ENCODE measurements around the gene IGFL3.
A peak's percentile ranks its signal among the peaks of the same experiment; 100 is the strongest.

IGFL3 gene

DNA sequence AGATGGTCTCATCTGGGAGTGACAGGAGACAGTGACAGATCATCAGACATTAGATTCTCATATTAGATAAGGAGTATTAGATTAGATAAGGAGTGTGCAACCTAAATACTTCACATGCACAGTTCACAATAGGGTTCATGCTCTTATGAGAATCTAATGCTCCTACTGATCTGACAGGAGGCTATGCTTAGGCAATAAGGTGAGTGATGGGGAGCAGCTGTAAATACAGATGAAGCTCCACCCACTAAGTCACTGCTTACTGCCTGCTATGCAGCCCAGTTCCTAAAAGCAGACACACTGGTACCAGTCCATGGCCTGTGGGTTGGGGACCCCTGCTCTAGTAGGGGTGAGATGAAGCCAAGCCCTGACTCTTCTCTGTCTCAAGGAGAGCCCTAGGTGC lies 10.0 kb upstream of the IGFL3 start:
- TF ChIP-seq, protein P1, sequence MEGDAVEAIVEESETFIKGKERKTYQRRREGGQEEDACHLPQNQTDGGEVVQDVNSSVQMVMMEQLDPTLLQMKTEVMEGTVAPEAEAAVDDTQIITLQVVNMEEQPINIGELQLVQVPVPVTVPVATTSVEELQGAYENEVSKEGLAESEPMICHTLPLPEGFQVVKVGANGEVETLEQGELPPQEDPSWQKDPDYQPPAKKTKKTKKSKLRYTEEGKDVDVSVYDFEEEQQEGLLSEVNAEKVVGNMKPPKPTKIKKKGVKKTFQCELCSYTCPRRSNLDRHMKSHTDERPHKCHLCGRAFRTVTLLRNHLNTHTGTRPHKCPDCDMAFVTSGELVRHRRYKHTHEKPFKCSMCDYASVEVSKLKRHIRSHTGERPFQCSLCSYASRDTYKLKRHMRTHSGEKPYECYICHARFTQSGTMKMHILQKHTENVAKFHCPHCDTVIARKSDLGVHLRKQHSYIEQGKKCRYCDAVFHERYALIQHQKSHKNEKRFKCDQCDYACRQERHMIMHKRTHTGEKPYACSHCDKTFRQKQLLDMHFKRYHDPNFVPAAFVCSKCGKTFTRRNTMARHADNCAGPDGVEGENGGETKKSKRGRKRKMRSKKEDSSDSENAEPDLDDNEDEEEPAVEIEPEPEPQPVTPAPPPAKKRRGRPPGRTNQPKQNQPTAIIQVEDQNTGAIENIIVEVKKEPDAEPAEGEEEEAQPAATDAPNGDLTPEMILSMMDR (conservative IDR thresholded peaks at IDR 0.05; ENCODE audit: low read depth, low read length): no peak
- no peak overlapping the region for H3K4me3 ChIP-seq (ENCODE audit: low read depth, low read length)
- DNase-seq (ENCODE audit: low read depth): peak; percentile 25

DNA sequence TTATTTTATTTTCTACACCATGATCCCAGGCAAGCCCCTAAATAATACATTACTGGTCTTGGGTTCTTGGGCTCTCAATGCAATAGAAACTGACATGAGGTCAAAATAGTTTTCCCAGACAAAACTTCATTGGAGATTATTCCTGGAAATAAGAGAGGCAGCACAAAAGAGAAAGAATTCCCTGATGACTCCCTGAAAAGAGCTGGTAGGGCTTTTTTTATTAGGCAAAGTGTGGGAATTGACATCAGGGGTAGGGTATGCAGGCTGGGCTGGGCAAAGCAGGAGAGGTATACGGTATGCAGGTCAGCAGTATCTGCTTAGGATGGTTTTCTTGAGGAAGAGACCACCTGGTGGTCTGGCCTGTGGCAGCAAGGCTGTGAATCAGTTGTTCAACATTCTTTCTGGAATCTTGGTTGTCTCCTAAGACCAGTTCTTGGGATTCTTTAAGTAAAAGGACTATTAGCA lies 9.3 kb upstream of the IGFL3 start:
- H3K4me3 ChIP-seq (ENCODE audit: low read depth, low read length): no peak overlapping the region
- DNase-seq (ENCODE audit: low read depth): no peak
- TF ChIP-seq, protein P1 (conservative IDR thresholded peaks at IDR 0.05; ENCODE audit: low read depth, low read length): no peak

DNA sequence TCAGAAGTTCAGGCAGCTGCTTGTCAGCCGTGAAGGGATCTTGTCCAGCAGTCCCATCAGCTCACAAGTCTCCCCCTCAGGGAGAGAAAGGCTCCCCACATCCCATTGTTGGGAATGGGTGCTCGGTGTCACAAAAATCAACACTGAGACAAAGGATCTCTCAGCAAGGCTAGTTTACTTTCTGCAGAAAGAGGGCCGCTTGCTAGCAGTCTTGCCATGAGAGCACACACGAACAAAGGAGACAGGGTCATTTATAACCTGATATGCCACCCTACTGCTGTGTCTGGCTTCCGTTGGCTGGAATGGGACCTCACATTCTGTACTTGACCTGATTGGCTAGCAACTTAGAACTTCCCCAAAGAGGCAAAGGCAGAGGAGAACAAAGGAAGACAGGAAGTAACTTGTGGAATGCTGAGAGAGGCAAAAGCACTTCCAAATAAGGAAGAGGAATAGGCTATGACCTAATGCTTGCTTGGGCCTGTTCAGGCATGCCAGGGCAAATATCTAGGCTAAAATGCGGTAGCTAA lies 8.7 kb upstream of the IGFL3 start:
- DNase-seq (ENCODE audit: low read depth): peak; percentile 92
- TF ChIP-seq, protein P1 (conservative IDR thresholded peaks at IDR 0.05; ENCODE audit: low read depth, low read length): no peak
- H3K4me3 ChIP-seq (ENCODE audit: low read depth, low read length): no peak overlapping the region

DNA sequence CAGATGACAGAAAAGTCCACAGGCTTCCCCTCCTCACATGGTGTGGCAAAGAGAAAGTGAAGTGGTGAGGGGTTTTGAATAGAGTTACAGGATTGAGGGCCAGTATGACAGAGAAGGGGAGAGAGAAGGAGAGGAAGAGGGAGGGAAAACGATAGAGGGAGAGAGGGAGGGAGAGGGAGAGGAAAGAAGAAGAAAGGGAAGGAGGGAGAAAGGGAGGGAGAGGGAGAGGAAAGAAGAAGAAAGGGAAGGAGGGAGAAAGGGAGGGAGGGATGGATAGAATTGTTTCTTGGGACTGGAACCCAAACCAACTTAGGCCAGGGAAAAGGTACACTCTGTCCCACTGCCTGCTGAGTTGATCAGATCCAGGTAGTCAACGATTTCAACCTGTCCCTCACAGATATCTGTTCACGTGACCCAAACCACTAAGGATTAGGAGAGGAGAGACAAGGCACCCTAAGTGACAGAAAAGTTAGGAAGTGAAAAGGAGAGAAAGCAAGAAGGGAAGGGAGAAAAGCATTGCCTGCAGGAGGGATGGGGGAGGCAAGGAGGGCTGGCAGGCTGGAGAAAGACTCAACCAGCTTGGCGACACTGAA lies 8.1 kb upstream of the IGFL3 start:
- no peak for DNase-seq (ENCODE audit: low read depth)
- H3K4me3 ChIP-seq (ENCODE audit: low read depth, low read length): no peak overlapping the region
- TF ChIP-seq, protein P1 (conservative IDR thresholded peaks at IDR 0.05; ENCODE audit: low read depth, low read length): no peak

DNA sequence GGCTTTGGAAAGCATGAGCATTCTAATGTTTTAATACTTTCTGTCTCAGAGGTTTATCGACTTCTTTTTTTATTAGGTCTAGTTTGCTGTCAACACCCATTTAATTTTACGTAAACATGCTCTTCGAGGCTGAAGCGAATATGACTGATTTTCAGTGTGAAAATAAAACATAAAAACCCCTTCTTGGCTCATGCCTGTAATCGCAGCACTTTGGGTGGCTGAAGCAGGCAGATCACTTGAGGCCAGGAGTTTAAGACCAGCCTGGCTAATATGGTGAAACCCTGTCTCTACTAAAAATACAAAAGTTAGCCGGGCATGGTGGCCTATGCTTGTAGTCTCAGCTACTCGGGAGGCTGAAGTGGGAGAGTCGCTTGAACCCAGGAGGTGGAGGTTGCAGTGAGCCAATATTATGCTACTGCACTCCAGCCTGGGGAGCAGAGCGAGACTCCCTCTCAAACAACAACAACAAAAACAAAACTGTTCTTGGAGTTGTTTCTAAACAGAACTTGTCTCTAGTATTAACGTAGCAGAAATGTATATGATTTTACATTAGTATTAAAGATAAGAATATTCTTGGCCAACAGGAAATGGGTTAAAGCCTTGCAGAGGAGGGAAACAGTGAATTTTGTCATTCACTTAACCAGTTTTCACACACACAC lies 7.1 kb upstream of the IGFL3 start:
- H3K4me3 ChIP-seq (ENCODE audit: low read depth, low read length): no peak overlapping the region
- TF ChIP-seq, protein P1 (conservative IDR thresholded peaks at IDR 0.05; ENCODE audit: low read depth, low read length): no peak
- DNase-seq (ENCODE audit: low read depth): peak; percentile 2

DNA sequence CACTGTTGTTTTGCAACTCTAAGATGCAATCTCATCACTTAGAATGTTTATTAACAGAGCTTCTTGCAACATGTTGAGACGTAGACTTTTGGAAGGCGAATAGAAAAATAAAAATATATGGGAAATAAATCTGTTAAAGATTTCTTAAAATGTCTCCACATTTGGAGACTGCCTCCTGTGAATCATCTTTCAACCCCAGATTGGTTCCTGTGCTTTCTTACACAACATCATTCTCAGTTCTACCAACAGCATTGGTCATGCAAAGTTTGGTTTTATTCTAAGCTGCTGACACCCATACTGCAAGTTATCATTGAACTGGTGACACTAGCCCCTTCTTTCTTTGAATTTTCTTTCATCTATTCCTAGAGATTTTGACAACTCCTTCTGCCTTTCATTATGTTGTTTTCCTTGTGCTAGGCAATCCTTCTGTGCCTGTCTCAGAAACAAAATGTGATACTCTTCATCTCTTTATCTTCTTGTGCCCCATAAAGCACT lies 1.6 kb upstream of the IGFL3 start:
- TF ChIP-seq, protein P1 (conservative IDR thresholded peaks at IDR 0.05; ENCODE audit: low read depth, low read length): no peak
- DNase-seq (ENCODE audit: low read depth): no peak
- H3K4me3 ChIP-seq (ENCODE audit: low read depth, low read length): no peak overlapping the region

Measured in choroid plexus epithelial cell (primary cell).